Mammary epithelial cell (primary cell): ENCODE measurements around the gene ATAD3C.

Experiments
- EZH2 ChIP-seq: IDR thresholded peaks from 2 replicates; pipeline ENCODE4 v1.6.1; 2012; ENCODE audit warnings: low read length, inconsistent platforms, borderline replicate concordance
- TF ChIP-seq, protein P1 (sequence below), 2 donors: IDR thresholded peaks in 1 of 2; conservative IDR thresholded peaks in 1 of 2; 2 replicates each; pipeline ENCODE4 v1.5.1; 2011 to 2012; ENCODE audit warnings: inconsistent platforms in 2 of 2, low read length in 2 of 2, mild to moderate bottlenecking in 2 of 2, control low read depth in 1 of 2, low read depth in 1 of 2; ENCODE audit not compliant: insufficient read depth in 1 of 2; ENCODE audit errors: extremely low read depth in 1 of 2

GRCh38 chr1:1437033-1437903, 12.2 kb upstream of the ATAD3C start:
- TF ChIP-seq, protein P1, sequence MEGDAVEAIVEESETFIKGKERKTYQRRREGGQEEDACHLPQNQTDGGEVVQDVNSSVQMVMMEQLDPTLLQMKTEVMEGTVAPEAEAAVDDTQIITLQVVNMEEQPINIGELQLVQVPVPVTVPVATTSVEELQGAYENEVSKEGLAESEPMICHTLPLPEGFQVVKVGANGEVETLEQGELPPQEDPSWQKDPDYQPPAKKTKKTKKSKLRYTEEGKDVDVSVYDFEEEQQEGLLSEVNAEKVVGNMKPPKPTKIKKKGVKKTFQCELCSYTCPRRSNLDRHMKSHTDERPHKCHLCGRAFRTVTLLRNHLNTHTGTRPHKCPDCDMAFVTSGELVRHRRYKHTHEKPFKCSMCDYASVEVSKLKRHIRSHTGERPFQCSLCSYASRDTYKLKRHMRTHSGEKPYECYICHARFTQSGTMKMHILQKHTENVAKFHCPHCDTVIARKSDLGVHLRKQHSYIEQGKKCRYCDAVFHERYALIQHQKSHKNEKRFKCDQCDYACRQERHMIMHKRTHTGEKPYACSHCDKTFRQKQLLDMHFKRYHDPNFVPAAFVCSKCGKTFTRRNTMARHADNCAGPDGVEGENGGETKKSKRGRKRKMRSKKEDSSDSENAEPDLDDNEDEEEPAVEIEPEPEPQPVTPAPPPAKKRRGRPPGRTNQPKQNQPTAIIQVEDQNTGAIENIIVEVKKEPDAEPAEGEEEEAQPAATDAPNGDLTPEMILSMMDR (conservative IDR thresholded peaks at IDR 0.05 in 1 of 2, IDR thresholded peaks at IDR 0.05 in 1 of 2; ENCODE audit: extremely low read depth in 1 of 2, insufficient read depth in 1 of 2, low read depth in 1 of 2, low read length in 2 of 2): no peak
- TF ChIP-seq EZH2: no peak
